Neural crest cell (in vitro differentiated cells): ENCODE results near the gene NUMB. TPM values are rescaled to one million over a fixed set of nuclear protein-coding genes. Genes with fewer than 3 reads are reported as not detected.

Source experiments
- DNase-seq: peaks from one replicate; pipeline ENCODE4 v3.0.0; 2021; ENCODE audit warnings: low read depth, mixed read lengths, low spot score
- H3K27ac Mint-ChIP-seq: one replicate; pipeline ENCODE4 v1.8.0; 2021; ENCODE audit warnings: mild to moderate bottlenecking, mixed read lengths; ENCODE audit not compliant: unreplicated experiment
- H3K27me3 Mint-ChIP-seq: 2 replicates; pipeline ENCODE4 v1.8.0; 2021; ENCODE audit warnings: low read depth, mild to moderate bottlenecking, mixed read lengths
- H3K36me3 Mint-ChIP-seq: 2 replicates; pipeline ENCODE4 v1.8.0; 2021; ENCODE audit warnings: low read depth, mild to moderate bottlenecking, mixed read lengths
- H3K4me1 Mint-ChIP-seq: 2 replicates; pipeline ENCODE4 v1.8.0; 2021; ENCODE audit warnings: mixed read lengths
- H3K4me3 Mint-ChIP-seq: one replicate; pipeline ENCODE4 v1.8.0; 2021; ENCODE audit warnings: mild to moderate bottlenecking, mixed read lengths
- H3K9me3 Mint-ChIP-seq: 2 replicates; pipeline ENCODE4 v1.8.0; 2021; ENCODE audit warnings: mixed read lengths
- CTCF ChIP-seq: fragments of 200-600 bp; sonication (generic); conservative IDR thresholded peaks from 2 replicates; pipeline ENCODE4 v1.5.0; 2021; ENCODE audit warnings: antibody characterized with exemption, mild to moderate bottlenecking
- total RNA-seq: library from RNA; stranded (reverse); gene quantifications from 2 replicates; pipeline ENCODE4 v1.2.1, GENCODE V29; 2021

NUMB gene
- total RNA-seq, 1 donor from 2014 or later = 40.7 TPM

- no peaks in the 10 kb centered on the region for H3K9me3 Mint-ChIP-seq
- peak overlapping the region; percentile 13 for H3K4me3 Mint-ChIP-seq
- H3K4me1 Mint-ChIP-seq = peaks cover 36% of the 10 kb centered on the region
- no peak overlapping the region for H3K27ac Mint-ChIP-seq
- no peaks in the 10 kb centered on the region for H3K36me3 Mint-ChIP-seq
- no peaks in the 10 kb centered on the region for H3K27me3 Mint-ChIP-seq
- DNase-seq = no peak
- TF ChIP-seq CTCF = no peak
Measured at GRCh38 chr14:73459959-73460358, 1.6 kb upstream of the NUMB start.

DNA sequence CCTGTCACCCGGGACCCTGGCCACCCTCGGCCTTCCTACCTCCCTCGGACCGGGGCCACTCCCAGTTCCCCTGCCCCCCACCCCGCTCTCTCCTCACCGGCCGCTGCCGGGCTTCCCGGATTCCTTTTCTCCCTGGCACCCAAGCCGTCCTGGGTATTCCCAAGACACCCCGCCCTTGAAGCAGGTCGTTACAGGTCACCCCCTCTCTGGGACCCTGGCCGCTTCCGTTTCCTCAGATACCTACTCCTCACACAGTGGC, 493 bp downstream of the NUMB start:
- TF ChIP-seq CTCF = no peak
- no peaks in the 10 kb centered on the region for H3K36me3 Mint-ChIP-seq
- DNase-seq = no peak
- H3K4me3 Mint-ChIP-seq = peak overlapping the region; percentile 96
- peak overlapping the region; percentile 86 for H3K27ac Mint-ChIP-seq
- no peaks in the 10 kb centered on the region for H3K27me3 Mint-ChIP-seq
- no peaks in the 10 kb centered on the region for H3K9me3 Mint-ChIP-seq
- H3K4me1 Mint-ChIP-seq = peaks cover 32% of the 10 kb centered on the region

DNA sequence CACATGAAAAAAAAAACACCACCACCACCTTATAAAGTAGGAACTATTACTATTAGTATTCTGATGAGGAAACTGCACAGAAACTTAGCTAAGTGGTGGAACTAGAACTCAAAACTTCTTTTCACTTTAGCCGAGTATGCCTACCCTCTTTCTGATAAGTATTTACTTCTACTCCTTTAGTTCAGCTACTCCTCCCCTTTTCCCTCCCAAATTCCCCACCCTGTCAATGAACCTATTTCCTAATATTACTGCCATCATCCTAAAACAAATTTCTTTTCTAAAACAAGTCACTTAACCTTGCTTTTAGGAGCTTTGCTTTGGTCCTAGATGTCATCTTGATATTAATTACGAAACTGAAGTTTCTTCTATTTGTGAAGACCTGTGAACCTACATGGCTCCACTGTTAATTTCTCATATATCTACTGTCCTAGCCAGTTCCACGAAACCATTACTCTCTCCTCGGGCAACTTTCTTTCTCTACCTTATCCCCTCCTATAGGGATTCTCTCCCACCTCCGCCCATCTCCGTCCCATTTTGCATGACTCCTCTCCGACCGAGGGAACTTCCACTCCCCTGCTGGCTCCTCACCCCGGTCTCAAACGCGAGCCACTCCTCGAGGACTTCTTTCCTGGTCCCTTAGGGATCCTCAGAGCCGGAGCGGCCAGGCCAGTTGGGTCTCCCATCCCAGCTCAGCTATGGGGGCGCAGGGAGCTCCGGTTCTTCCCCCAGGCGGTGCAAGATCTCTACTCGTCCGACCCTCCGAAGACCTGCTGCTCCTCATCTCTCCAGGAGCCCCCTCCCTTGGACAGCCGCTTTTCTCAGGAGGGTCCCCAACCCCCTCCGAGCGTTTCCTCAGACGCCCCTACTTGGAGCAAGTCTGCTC, 1.1 kb downstream of the NUMB start:
- H3K27me3 Mint-ChIP-seq = no peaks in the 10 kb centered on the region
- peak overlapping the region; percentile 52 for H3K27ac Mint-ChIP-seq
- no peaks in the 10 kb centered on the region for H3K36me3 Mint-ChIP-seq
- no peaks in the 10 kb centered on the region for H3K9me3 Mint-ChIP-seq
- no peak for TF ChIP-seq CTCF
- DNase-seq = peak; percentile 18
- H3K4me1 Mint-ChIP-seq = peaks cover 32% of the 10 kb centered on the region
- H3K4me3 Mint-ChIP-seq = peak overlapping the region; percentile 96

DNA sequence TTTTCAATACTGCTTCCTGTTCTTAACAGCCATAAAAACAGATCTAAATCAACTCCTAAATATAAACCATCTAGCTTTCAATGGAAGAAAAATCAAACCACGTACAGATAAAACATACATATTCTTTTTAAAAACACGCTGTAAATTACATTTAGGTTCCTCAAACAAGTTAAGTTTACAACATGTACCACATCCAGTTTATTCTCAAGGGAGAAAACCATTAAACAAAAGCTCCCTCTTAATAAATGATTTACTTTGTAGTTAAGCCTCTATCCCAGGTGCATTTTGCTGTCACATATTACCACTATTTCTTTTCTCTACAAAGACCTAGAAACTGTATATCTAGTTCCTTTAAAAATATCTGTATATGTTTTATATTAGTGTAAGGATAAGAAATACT, 3.1 kb downstream of the NUMB start:
- H3K27ac Mint-ChIP-seq = no peak overlapping the region
- no peaks in the 10 kb centered on the region for H3K36me3 Mint-ChIP-seq
- TF ChIP-seq CTCF = no peak
- no peak overlapping the region for H3K4me3 Mint-ChIP-seq
- DNase-seq = no peak
- H3K9me3 Mint-ChIP-seq = no peaks in the 10 kb centered on the region
- H3K4me1 Mint-ChIP-seq = peaks cover 28% of the 10 kb centered on the region
- no peaks in the 10 kb centered on the region for H3K27me3 Mint-ChIP-seq

GRCh38 chr14:73452341-73453186, 5.8 kb downstream of the NUMB start:
- Mint-ChIP-seq H3K27ac (no peak overlapping the region), H3K9me3 (no peaks in the 10 kb centered on the region)
- TF ChIP-seq CTCF = no peak

More at GRCh38 chr14:73452341-73453186, 5.8 kb downstream of the NUMB start:
- no peaks in the 10 kb centered on the region for H3K36me3 Mint-ChIP-seq
- H3K27me3 Mint-ChIP-seq = no peaks in the 10 kb centered on the region
- peak overlapping the region; percentile 8 for H3K4me3 Mint-ChIP-seq
- H3K4me1 Mint-ChIP-seq = peaks cover 13% of the 10 kb centered on the region
- DNase-seq = no peak
